ENCODE results near the gene AFF3.

AFF3 gene

DNA sequence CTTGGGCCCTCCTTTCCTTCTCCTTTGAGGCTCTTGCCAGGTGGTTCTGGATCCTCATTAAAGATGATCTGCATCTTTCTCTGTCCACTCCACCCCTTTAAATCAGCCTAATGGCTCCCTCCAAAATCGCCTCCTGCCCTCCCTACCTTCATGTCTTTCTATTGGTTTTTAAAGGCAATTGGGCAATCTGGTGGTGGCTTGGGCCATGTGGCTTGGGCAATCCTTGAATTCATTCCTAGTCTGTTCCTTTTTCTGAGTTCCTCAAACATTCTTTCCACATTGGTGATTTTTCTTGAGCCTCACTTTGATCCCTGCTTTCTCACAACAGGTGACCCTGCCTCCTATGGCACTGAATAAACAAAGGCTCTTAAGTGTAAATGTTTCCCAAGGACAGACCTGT lies 386.3 kb downstream of the AFF3 start:
- H3K4me3 ChIP-seq (ENCODE audit: low read depth, low read length) = no peak overlapping the region
- no peak for DNase-seq (ENCODE audit: low read depth)
- TF ChIP-seq, protein P1, sequence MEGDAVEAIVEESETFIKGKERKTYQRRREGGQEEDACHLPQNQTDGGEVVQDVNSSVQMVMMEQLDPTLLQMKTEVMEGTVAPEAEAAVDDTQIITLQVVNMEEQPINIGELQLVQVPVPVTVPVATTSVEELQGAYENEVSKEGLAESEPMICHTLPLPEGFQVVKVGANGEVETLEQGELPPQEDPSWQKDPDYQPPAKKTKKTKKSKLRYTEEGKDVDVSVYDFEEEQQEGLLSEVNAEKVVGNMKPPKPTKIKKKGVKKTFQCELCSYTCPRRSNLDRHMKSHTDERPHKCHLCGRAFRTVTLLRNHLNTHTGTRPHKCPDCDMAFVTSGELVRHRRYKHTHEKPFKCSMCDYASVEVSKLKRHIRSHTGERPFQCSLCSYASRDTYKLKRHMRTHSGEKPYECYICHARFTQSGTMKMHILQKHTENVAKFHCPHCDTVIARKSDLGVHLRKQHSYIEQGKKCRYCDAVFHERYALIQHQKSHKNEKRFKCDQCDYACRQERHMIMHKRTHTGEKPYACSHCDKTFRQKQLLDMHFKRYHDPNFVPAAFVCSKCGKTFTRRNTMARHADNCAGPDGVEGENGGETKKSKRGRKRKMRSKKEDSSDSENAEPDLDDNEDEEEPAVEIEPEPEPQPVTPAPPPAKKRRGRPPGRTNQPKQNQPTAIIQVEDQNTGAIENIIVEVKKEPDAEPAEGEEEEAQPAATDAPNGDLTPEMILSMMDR (IDR thresholded peaks at IDR 0.05; ENCODE audit: control insufficient read depth, extremely low read depth, insufficient read depth) = no peak

DNA sequence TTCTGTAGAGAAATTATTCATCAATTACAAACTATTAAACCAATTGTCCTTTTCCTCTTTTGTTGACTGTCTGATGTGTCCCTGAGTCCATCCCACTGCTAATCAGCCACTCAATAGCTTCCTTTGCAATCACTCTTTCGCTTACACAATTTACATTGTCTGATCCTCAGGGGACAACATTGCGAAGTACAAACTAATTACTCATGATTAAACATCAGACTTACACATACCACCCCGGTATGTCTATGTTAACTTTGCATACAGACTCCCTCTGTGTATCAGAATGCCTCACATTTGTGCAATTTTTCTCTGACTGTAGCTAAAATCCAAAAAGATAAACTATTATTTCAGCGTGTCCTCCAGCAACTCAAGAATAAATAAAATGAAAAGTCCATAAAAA lies 388.2 kb downstream of the AFF3 start:
- no peak overlapping the region for H3K4me3 ChIP-seq (ENCODE audit: low read depth, low read length)
- TF ChIP-seq, protein P1 (IDR thresholded peaks at IDR 0.05; ENCODE audit: control insufficient read depth, extremely low read depth, insufficient read depth) = no peak
- no peak for DNase-seq (ENCODE audit: low read depth)

DNA sequence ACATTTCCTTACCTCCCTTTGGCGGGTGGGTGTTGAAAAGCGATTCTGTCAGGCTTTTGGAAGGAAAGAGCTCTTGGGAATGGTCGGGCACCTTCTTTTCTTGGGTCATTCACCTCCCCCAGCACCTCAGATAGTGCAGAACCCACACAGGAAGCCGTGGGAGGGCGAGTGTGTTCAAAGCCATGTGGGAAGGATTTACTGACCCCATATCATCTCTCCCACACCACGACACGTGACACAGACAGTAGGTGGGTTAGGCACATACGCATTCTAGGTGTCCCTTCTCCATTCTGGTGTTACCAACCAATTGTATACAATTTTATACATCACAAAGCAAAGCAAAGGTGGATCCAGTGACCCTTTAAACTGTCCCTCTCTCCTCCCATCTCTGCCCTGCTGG lies 388.9 kb downstream of the AFF3 start:
- TF ChIP-seq, protein P1 (IDR thresholded peaks at IDR 0.05; ENCODE audit: control insufficient read depth, extremely low read depth, insufficient read depth) = no peak
- no peak for DNase-seq (ENCODE audit: low read depth)
- no peak overlapping the region for H3K4me3 ChIP-seq (ENCODE audit: low read depth, low read length)

DNA sequence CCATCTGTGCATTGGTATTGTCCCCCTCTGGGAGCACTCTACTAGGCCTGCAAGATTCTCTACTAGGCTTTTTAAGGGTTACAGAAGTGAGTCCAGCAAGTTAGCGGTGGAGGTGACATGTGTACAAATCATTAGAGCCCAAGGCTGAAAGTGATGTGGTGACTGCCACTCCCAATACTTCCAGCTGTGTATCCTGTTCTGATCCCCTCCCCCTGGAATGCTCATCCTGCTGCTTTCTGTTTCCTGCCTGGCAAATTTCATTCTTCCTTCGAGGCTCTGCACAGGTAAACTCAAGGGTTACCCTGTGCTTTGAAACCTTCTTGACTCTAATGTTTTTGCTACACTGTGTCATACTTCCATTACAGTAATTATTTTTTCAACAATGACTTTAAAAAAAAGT lies 394.0 kb downstream of the AFF3 start:
- H3K4me3 ChIP-seq (ENCODE audit: low read depth, low read length) = no peak overlapping the region

DNA sequence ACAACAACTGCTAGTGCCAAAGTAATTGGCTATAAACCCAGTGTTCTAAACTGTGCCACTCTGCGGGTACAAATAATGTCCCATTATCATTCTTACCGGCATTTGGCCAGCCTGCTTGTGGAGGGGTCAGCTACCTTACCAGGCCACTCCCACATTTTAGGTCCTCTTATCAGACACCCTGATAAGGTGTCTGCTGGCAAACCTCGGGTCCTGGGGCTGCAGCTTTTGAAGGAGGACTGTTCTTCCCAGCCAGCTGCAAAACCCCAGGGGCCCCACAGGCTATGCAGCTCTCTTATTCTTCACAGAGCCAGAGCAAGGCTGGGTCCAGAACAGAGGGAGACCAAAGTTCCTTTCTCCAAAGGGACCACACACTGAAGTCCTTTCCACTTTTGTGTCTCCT lies 394.5 kb downstream of the AFF3 start:
- no peak overlapping the region for H3K4me3 ChIP-seq (ENCODE audit: low read depth, low read length)
- TF ChIP-seq, protein P1 (IDR thresholded peaks at IDR 0.05; ENCODE audit: control insufficient read depth, extremely low read depth, insufficient read depth) = no peak
- no peak for DNase-seq (ENCODE audit: low read depth)

More for the DNA sequence above, 394.0 kb downstream of the AFF3 start:
- TF ChIP-seq, protein P1 (IDR thresholded peaks at IDR 0.05; ENCODE audit: control insufficient read depth, extremely low read depth, insufficient read depth) = no peak
- DNase-seq (ENCODE audit: low read depth) = no peak

DNA sequence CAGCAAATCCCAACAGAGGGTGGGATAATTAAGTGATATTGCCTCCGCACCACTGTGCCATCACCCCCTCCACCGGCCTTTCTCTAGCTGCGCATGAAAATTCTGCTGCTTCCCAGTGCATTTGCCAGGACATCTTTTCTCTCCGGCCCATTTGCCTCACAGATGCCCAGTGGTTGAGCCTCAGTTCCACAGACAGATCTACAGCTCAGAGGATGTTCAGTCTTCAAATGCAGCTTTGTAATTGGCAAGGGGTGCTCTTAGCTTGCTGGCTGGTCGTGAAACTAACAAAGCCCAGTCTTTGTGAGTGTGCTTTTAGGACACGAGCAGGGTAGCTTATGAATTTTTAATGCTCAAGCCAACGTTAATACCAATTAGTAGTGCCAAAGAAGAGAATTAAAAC lies 399.2 kb downstream of the AFF3 start:
- no peak for DNase-seq (ENCODE audit: low read depth)
- H3K4me3 ChIP-seq (ENCODE audit: low read depth, low read length) = no peak overlapping the region
- TF ChIP-seq, protein P1 (IDR thresholded peaks at IDR 0.05; ENCODE audit: control insufficient read depth, extremely low read depth, insufficient read depth) = no peak

DNA sequence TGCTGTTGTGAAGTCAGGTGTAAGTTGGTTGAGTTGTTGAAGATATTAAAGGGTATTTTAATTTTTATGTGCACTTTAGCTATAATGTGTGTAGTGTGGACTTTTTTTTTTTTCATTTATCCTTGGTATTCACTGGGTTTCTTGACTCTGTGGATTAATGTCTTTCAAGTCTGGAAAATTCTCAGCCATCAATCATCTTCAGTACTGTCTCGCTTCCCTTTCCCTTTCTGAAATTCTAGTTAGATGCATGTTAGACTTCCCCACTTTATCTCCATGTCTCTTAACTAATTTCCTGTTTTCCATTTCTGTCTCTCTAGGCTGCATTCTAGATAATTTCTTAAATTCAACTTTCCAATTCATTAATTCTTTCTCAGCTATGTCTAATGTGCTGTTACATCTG lies 404.9 kb downstream of the AFF3 start:
- no peak overlapping the region for H3K4me3 ChIP-seq (ENCODE audit: low read depth, low read length)
- TF ChIP-seq, protein P1 (IDR thresholded peaks at IDR 0.05; ENCODE audit: control insufficient read depth, extremely low read depth, insufficient read depth) = no peak
- no peak for DNase-seq (ENCODE audit: low read depth)

Data from LNCaP clone FGC (cell line).